GM12892 (cell line): ENCODE measurements around the gene CORIN.

ENCODE experiments used
- DNase-seq: peaks from one replicate; pipeline ENCODE4 v3.0.0; 2011; ENCODE audit not compliant: insufficient read length
- FAIRE-seq: peaks from 2 replicates; lab custom pipeline; 2011; peaks lifted over from hg19 to GRCh38; lab: Jason Lieb, UNC
- POLR2A ChIP-seq: IDR thresholded peaks from 2 replicates; pipeline ENCODE4 v1.6.1; 2011; ENCODE audit warnings: low read depth, low read length, control low read depth
- POLR2AphosphoS5 ChIP-seq: IDR thresholded peaks from 2 replicates; pipeline ENCODE4 v1.6.1; 2011; ENCODE audit warnings: low read depth, low read length, control low read depth
- TAF1 ChIP-seq: IDR thresholded peaks from 2 replicates; pipeline ENCODE4 v1.6.1; 2011; ENCODE audit warnings: low read depth, mild to moderate bottlenecking, control low read depth, low read length, borderline replicate concordance

CORIN gene

GRCh38 chr4:47737326-47737725 lies 100.5 kb downstream of the CORIN start:
- no peak for TF ChIP-seq TAF1
- TF ChIP-seq POLR2AphosphoS5: no peak
- no peak for TF ChIP-seq POLR2A
- FAIRE-seq (no peak), DNase-seq (no peak)

- FAIRE-seq (no peak), DNase-seq (no peak)
- no peak for TF ChIP-seq POLR2A
- no peak for TF ChIP-seq TAF1
- no peak for TF ChIP-seq POLR2AphosphoS5
Measured at GRCh38 chr4:47736555-47736954, 101.3 kb downstream of the CORIN start.

GRCh38 chr4:47736146-47736545 lies 101.7 kb downstream of the CORIN start:
- TF ChIP-seq POLR2A (no peak), POLR2AphosphoS5 (no peak), TAF1 (no peak)
- FAIRE-seq (no peak), DNase-seq (no peak)

- TF ChIP-seq TAF1 (no peak), POLR2AphosphoS5 (no peak), POLR2A (no peak)
- no peak for FAIRE-seq
- no peak for DNase-seq
Measured at GRCh38 chr4:47733302-47734175, 104.3 kb downstream of the CORIN start.

- no peak for TF ChIP-seq POLR2A
- no peak for TF ChIP-seq POLR2AphosphoS5
- TF ChIP-seq TAF1: no peak
- DNase-seq (no peak), FAIRE-seq (no peak)
Measured at GRCh38 chr4:47731182-47731581, 106.7 kb downstream of the CORIN start.

- DNase-seq (no peak), FAIRE-seq (no peak)
- TF ChIP-seq POLR2AphosphoS5 (no peak), POLR2A (no peak), TAF1 (no peak)
Measured at GRCh38 chr4:47729131-47729680, 108.7 kb downstream of the CORIN start.

GRCh38 chr4:47721892-47722575 lies 115.8 kb downstream of the CORIN start:
- no peak for FAIRE-seq
- TF ChIP-seq POLR2A: no peak
- TF ChIP-seq TAF1: no peak
- no peak for TF ChIP-seq POLR2AphosphoS5

GRCh38 chr4:47721485-47721884 lies 116.4 kb downstream of the CORIN start:
- TF ChIP-seq POLR2A: no peak
- no peak for TF ChIP-seq POLR2AphosphoS5
- no peak for TF ChIP-seq TAF1
- FAIRE-seq: no peak
- no peak for DNase-seq

More at GRCh38 chr4:47721892-47722575, 115.8 kb downstream of the CORIN start:
- no peak for DNase-seq

- TF ChIP-seq TAF1 (no peak), POLR2A (no peak), POLR2AphosphoS5 (no peak)
Measured at GRCh38 chr4:47720787-47721186, 117.1 kb downstream of the CORIN start.

GRCh38 chr4:47719576-47719975 lies 118.3 kb downstream of the CORIN start:
- TF ChIP-seq TAF1: no peak
- no peak for TF ChIP-seq POLR2A
- no peak for TF ChIP-seq POLR2AphosphoS5
- no peak for FAIRE-seq
- DNase-seq: no peak

More at GRCh38 chr4:47720787-47721186, 117.1 kb downstream of the CORIN start:
- FAIRE-seq: no peak
- no peak for DNase-seq

- TF ChIP-seq POLR2A (no peak), POLR2AphosphoS5 (no peak), TAF1 (no peak)
- FAIRE-seq (no peak), DNase-seq (no peak)
Measured at GRCh38 chr4:47718696-47719095, 119.2 kb downstream of the CORIN start.

- DNase-seq (no peak), FAIRE-seq (no peak)
- TF ChIP-seq POLR2AphosphoS5: no peak
- TF ChIP-seq TAF1: no peak
- TF ChIP-seq POLR2A: no peak
Measured at GRCh38 chr4:47717188-47717587, 120.7 kb downstream of the CORIN start.
